ENCODE results near the gene RSPO3.

Gene RSPO3

GRCh38 chr6:127160484-127160883 lies 42.0 kb downstream of the RSPO3 start:
- DNase-seq (ENCODE audit: low read depth in 2 of 2) = no peak

- DNase-seq (ENCODE audit: low read depth in 2 of 2) = no peak
These were observed 44.4 kb downstream of the RSPO3 start for GRCh38 chr6:127162836-127163235.

DNA sequence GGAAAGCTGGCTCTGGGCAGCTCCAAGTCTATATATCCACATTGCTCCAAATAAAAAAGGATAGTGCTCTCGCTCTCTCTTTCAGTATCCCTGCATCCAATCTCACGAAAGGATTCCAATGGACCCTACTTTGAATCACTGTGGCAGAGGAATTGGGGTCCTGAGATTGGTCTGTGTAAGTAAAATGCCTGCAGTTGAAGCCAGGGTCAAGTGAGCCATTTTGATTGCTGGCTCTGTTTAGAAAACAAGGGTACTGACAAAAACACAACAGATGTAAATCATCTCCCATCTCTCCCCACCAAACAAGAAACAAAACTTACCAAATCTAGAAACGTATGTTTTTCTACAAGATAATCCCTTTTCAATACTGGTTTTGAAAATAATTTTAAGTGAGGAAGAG lies 45.6 kb downstream of the RSPO3 start:
- no peak for DNase-seq (ENCODE audit: low read depth in 2 of 2)

DNA sequence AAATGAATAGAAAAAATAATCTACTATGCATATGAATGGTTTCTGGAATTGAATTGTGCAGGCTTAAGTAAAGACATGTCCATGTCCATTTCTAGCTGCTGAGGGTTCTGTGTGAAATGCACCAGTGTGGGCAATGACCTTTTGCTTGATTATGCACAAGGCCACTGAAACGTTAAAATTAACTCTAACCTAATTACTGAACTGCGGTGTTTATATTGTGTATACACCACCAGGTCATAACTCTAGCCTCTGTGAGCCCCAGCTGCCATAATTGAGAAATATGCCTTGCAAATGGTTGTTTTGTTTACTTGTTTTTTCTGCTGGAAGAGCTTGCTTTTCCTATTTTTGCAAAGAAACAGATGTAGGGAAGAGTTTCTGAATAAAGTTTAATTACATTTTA lies 46.1 kb downstream of the RSPO3 start:
- no peak for DNase-seq (ENCODE audit: low read depth in 2 of 2)

DNA sequence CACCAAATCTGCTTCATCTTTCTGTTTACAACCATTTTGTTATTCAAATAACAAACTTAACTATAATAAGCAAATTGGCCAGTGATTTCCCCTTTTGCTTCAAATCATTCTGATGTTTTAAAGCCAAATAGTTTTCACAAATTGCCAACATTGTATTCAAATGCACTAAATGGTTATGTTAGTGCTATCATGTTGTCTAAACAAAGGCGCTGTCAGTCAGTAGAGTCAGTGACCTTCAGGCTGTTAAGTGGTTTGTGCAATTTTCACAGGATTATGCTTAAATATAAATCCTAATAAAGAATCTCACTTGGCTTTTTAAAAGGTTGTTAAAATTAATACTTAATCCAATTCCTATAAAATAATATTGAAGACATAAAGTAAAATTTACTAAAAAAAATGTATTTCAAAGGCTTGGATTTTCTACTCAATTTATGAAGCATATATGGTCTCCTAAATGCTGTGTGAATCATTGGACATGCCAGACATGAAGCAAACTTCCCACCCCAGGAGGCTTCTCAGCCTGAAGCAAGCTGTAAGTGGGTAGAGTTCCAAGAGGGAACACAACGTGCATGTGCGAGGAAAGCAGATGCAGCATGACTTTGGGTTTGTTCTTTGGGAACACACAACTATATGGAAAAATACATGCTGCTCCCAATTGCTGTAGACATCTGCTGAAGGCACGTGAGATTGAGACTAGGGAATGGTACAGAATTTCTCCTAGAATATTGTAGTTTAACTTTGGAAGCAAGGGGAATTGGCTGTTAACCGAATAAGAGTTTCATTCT lies 54.9 kb downstream of the RSPO3 start:
- no peak for DNase-seq (ENCODE audit: low read depth in 2 of 2)

GRCh38 chr6:127176146-127176545 lies 57.7 kb downstream of the RSPO3 start:
- DNase-seq (ENCODE audit: low read depth in 2 of 2) = no peak

DNA sequence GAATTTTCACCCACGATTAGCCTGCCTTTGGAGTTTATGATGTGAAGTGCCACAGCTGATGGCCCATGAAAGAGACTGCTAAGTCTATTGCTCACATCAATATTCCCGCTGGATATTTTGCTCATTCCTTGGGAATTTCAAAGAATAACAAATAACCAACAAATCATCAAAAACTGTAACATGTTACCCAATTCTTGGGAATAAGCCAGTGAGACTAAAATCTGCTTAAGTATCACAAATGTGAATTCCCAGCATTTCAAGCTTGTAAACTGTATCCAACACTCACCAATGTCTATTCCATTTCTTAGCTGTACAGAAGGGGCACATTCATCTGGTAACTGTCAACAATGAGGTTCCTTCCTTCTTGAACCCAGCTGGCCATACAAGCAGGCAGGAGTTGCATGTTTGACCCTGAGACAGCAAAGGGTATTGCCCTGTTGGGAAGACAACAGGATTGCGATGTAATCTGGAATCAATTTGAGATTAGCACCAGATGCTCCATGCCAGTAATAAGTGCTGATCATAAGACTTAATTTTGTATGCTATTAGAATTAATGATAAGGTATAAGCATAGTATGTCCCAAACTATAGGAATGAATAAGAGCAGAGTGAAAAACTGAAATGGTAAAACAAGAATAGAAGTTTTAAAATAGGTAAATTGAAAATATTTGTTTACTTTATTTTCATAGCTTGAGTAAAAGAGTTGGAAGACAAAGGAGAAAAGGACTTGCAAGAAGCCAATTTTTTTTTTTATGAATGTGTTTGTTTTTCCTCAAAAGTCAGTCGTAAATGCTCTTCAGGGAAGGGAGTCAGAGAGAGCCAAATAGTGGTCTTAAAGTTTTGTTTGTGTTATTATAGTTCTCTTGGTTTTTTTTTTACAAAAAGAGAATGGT lies 58.8 kb downstream of the RSPO3 start:
- no peak for DNase-seq (ENCODE audit: low read depth in 2 of 2)

DNA sequence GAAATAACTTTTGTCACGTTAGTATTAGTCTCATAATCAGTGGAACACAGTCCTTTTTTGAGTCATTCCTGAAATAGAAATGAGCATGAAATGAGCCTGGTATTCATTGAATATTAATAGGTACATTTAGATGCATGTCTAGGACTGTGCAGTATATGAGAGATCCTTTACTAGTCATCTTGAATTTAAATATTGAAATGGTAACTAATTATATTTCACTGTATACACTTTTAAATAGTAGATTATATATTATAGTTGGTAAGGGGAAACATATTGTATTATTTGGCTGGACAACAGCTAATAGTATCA lies 59.4 kb downstream of the RSPO3 start:
- no peak for DNase-seq (ENCODE audit: low read depth in 2 of 2)

- no peak for DNase-seq (ENCODE audit: low read depth in 2 of 2)
These were observed 60.3 kb downstream of the RSPO3 start for GRCh38 chr6:127178746-127179145.

- no peak for DNase-seq (ENCODE audit: low read depth in 2 of 2)
These were observed 62.0 kb downstream of the RSPO3 start for GRCh38 chr6:127180426-127180825.

- no peak for DNase-seq (ENCODE audit: low read depth in 2 of 2)
These were observed 64.0 kb downstream of the RSPO3 start for GRCh38 chr6:127182501-127182900.

- DNase-seq (ENCODE audit: low read depth in 2 of 2) = no peak
These were observed 67.0 kb downstream of the RSPO3 start for GRCh38 chr6:127185437-127185995.

GRCh38 chr6:127186889-127187288 lies 68.4 kb downstream of the RSPO3 start:
- peak; percentile 20 for DNase-seq (ENCODE audit: low read depth in 2 of 2)

DNA sequence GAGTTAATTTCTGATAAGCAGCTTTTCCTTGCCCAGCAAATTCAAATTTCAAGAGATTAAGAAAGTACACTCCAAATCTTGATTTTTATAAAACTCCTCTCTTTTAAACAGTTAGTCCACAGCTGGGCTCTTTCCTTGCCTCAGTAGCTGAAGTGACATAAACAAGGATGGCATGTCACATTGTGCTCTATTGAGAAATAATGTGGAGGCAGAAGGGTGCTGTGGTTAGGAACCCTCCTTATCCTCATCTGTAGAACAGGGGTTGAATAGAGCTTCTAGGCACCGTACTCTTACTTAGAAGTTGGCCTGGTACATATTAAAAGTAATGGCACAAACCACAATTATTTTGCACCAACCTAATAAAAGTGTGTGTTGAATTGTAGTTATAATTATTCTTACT lies 70.3 kb downstream of the RSPO3 start:
- DNase-seq (ENCODE audit: low read depth in 2 of 2) = no peak

DNA sequence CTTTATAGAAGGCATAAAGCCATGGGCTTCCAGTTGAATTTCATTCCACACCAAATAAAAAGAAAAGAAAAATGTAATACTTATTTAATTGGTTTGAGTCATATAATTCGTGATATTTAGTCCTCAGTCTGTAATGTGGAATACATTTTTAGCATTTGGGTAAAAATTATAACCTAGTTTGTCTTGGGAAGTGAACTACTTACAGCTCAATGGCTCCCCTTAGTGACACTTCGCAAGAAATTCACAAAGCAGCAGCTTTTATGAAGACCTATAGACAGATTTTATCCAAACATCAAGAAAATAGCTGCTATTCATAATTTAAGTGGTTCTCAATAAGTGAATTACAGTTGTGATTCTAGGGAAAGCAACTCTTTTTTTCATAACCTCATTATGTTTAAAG lies 72.1 kb downstream of the RSPO3 start:
- no peak for DNase-seq (ENCODE audit: low read depth in 2 of 2)

DNA sequence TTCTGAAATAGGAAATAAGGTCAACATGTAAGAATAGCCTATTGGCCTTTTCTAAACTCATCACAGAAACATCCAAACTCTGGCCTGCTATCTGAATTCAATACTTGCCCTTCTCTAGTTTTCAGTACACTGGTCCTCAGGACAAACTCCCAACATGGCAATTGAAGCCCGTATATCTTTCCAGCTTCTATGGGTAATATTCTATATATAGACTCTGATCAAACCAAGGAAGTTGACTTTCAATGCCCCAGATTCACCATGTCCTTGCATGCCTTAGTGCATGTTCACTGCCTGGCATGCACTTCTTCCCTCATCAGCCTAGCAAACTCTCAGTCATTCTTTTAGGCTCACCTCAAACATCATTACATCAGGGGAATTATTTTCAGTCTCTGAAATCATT lies 73.2 kb downstream of the RSPO3 start:
- DNase-seq (ENCODE audit: low read depth in 2 of 2) = no peak

GRCh38 chr6:127192911-127193541 lies 74.6 kb downstream of the RSPO3 start:
- no peak for DNase-seq (ENCODE audit: low read depth in 2 of 2)

GRCh38 chr6:127195833-127196232 lies 77.4 kb downstream of the RSPO3 start:
- DNase-seq (ENCODE audit: low read depth in 2 of 2) = no peak

DNA sequence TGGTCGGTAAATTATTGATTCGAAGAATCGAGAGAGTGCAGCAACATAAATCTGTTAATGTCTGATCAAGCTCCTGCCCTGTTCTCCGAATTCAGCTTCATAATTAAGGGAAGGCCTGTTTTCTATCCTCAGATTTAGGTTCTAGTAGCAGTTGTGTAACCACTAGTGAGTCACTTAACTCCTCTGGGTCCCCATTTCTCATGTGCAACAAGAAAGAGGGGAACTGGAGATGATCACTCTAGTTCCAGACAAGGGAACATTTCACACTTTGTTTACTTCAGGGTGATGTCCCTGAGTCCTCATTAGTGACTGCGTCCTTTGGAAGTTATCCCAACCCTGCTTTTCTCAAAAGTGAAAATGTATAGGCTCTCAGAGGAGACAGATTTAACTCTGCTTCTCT lies 80.1 kb downstream of the RSPO3 start:
- no peak for DNase-seq (ENCODE audit: low read depth in 2 of 2)

DNA sequence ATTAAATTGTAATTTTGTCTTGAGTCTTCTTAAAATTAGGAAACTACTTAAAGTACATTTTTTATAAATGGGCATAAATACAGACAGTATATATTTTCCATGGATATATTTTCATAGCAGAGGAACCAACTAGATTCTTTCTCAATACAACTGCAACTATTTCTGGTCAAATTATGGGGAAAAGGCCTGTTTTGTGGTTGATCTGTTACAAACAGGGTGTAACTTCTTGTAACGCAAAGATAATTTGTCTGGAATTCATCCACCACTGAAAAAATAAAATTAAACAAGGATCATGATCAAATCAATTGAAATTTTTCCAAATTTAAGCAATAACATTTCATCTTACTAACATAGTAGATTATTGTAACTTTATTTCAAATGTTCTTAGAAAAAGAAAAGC lies 81.0 kb downstream of the RSPO3 start:
- no peak for DNase-seq (ENCODE audit: low read depth in 2 of 2)

- DNase-seq (ENCODE audit: low read depth in 2 of 2) = no peak
These were observed 81.6 kb downstream of the RSPO3 start for GRCh38 chr6:127200114-127200513.

GRCh38 chr6:127201321-127201720 lies 82.8 kb downstream of the RSPO3 start:
- DNase-seq (ENCODE audit: low read depth in 2 of 2) = no peak
